GM13976 (cell line): ENCODE data around the gene RRP7A.
A peak's percentile ranks its signal among the peaks of the same experiment; 100 is the strongest.
"Not testable (repeated sequence)": the region's sequence is repeated elsewhere in the genome, so short reads cannot be mapped to it uniquely, and the experiment has no call there.

ENCODE experiments used
- DNase-seq: peaks from one replicate; pipeline ENCODE4 v3.0.0; 2012; ENCODE audit warnings: low spot score
- CTCF ChIP-seq: IDR thresholded peaks from 2 replicates; pipeline ENCODE4 v1.5.1; 2012; ENCODE audit warnings: borderline replicate concordance, mild to moderate bottlenecking; ENCODE audit not compliant: insufficient read depth; ENCODE audit errors: extremely low read depth, missing control alignments, control extremely low read depth
- in situ Hi-C: fragments of 300-500 bp; cut with MboI; formaldehyde crosslinking; loops from one replicate; pipeline ENCODE4 v1.12.0; 2022; ENCODE audit warnings: low sequenced_read_pairs, mixed read lengths, inconsistent platforms; ENCODE audit not compliant: unreplicated experiment

RRP7A gene

DNA sequence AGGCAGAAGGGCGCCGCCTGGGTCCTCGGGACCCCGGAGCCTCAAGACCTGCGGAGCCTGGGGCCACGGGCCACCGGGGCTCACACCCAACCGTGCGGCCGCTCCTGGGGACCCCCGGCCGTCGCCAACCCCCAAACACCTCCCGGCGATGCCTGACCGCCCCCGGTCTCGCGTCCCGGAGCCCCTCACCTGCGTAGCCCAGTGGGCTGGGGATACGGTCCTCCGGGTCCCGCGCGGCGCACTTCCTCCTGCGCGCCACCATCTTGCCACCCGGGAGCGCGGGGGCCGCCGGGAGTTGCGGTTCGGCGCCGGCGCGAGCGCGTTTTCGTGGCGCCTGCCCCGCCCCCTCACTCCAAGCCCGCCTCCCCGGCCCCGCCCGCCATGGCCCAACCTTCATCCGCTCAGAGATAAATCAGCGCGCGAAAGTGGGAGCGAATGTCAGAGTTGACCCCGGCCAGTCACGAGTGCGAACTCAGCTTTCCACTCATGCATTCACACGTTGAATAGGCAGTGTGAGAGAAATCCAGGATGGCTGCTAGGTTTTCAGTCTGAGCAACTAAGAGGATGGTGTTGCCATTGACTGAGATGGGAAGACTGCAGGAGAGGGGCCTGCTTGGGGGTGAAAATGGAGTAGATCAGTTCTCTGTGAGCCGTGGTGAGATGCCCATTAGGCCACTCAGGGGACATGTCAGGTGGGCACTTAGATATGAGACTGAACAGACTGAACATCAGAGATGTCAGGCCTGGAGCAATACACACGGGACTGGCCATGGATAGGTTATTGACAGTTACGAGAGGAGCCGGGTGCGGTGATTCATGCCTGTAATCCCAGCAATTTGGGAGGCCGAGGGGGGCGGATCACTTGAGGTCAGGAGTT, at the start of gene RRP7A:
Gene RRP7A (minus strand): TSS at position 272 of the 877 bp plus-strand sequence. CDS start 10 bp downstream, at position 262.
- DNase-seq: peak; percentile 89
- TF ChIP-seq CTCF: no peak
- in situ Hi-C loops: no loop called here

GRCh38 chr22:42567950-42568349, 48.4 kb upstream of the RRP7A start:
- in situ Hi-C loops, DNase-seq: not testable (repeated sequence)

DNA sequence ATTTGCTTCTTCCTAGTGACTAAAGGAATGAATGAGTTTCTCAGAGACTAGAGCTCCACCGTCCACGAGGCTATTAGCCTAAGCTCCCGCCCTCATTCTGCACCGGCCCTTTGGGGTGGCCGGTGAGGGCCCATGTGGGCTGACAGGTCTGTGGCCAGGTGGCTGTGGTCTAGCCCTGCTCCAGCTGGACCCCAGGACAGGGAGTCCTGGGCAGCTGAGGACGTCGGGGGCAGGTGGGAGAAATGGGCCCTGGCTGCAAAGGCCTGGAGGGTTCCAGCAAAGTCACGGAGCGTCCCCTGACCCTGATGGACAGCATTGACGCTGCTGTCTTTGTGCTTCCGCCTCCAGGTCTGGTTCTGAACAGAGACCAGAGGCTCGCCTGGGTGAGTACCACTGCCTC, 46.4 kb upstream of the RRP7A start:
- peak; percentile 8 for DNase-seq
- in situ Hi-C loops: no loop called here
- TF ChIP-seq CTCF: no peak

DNA sequence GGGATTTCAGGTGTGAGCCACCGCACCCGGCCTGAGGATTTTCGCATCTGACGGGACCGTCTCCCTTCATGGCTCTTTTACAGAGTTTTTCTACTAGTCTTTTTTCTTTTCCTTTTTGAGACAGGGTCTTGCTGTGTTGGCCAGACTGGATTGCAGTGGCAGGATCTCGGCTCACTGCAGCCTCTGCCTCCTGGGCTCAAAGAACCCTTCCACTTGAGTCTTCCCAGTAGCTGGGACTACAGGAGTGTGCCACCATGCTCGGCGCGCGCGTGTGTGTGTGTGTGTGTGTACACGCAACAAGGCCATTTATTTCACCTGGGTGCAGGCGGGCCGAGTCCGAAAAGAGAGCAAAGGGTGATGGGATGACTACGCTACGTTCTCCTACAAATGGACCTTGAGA, 45.1 kb upstream of the RRP7A start:
- in situ Hi-C loops: no loop called here
- no peak for TF ChIP-seq CTCF
- DNase-seq: no peak

DNA sequence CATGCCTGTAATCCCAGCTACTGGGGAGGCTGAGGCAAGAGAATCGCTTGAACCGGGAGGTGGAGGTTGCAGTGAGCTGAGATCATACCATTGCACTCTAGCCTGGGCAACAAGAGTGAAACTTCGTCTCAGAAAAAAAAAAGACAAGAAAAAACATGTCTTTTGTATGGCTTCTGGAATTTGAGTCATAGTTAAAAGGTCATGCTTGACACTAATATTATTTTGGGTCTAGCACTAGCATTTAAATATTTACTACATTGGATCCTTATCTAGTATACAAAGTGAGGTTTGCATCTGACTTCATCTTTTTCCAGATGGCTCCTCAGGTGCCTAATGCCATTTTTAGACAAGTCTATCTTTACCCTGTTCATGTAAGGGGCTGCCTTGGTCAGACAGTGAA, 44.3 kb upstream of the RRP7A start:
- in situ Hi-C loops, DNase-seq: not testable (repeated sequence)

DNA sequence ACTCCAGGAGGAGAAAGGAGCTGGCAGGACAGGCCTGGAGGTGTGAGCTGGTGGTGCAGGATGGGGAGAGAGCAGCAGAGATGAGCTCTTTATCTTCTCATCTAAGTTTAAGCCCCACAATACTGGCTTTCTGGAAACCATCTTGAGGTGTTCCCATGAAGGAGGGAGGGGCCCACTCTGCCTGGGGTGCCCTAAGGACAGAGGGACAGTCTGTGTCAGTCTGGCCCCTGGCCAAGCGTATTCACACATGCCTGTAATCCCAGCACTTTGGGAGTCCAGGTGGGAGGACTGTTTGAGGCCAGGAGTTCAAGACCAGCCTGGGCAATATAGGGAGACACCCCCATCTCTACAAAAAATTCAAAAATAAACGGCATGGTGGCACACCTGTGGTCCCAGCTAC, 43.1 kb upstream of the RRP7A start:
- no peak for TF ChIP-seq CTCF
- no peak for DNase-seq
- in situ Hi-C loops: no loop called here

GRCh38 chr22:42562279-42562678, 42.7 kb upstream of the RRP7A start:
- DNase-seq: peak; percentile 70
- TF ChIP-seq CTCF: no peak
- in situ Hi-C loops: no loop called here
